HepG2 (cell line): ENCODE results near the gene TPGS1. TPM values are rescaled to one million over a fixed set of nuclear protein-coding genes. Genes with fewer than 3 reads are reported as not detected.

Source experiments
- AGO1 ChIP-seq: fragments of 200-400 bp; formaldehyde crosslinking; IDR thresholded peaks from 2 replicates; pipeline ENCODE4 v1.6.1; 2017; ENCODE audit warnings: mild to moderate bottlenecking, low read depth, low read length, moderate library complexity; ENCODE audit not compliant: poor library complexity, severe bottlenecking
- ATRX ChIP-seq: sonication (generic); formaldehyde crosslinking; IDR thresholded peaks from 2 replicates; pipeline ENCODE4 v1.4.0; 2020; ENCODE audit warnings: missing genetic modification reagents, borderline replicate concordance
- CREBL2 ChIP-seq: sonication (generic); formaldehyde crosslinking; IDR thresholded peaks from 2 replicates; pipeline ENCODE4 v1.8.1; 2023; ENCODE audit warnings: missing genetic modification reagents, mild to moderate bottlenecking, borderline replicate concordance
- CSRNP2 ChIP-seq: sonication (generic); formaldehyde crosslinking; conservative IDR thresholded peaks from 2 replicates; pipeline ENCODE4 v1.8.0; 2022; ENCODE audit warnings: low read depth, missing genetic modification reagents
- KDM6A ChIP-seq: IDR thresholded peaks from 2 replicates; pipeline ENCODE4 v1.6.1; 2016; ENCODE audit warnings: low read depth
- KIAA2018 ChIP-seq: sonication (generic); formaldehyde crosslinking; IDR thresholded peaks from 2 replicates; pipeline ENCODE4 v1.5.0; 2020; ENCODE audit warnings: mild to moderate bottlenecking, missing genetic modification reagents, borderline replicate concordance
- MAFF ChIP-seq: IDR thresholded peaks from 2 replicates; pipeline ENCODE4 v1.6.1; 2011; ENCODE audit warnings: low read depth, low read length, improper control_type of control experiment
- PHB2 ChIP-seq: fragments of 450-650 bp; IDR thresholded peaks from 2 replicates; pipeline ENCODE4 v1.6.1; 2018; ENCODE audit not compliant: partially characterized antibody
- THAP11 ChIP-seq: IDR thresholded peaks from 2 replicates; pipeline ENCODE4 v1.6.1; 2016; ENCODE audit warnings: missing biosample characterization, missing genetic modification reagents
- THAP9 ChIP-seq: sonication (generic); formaldehyde crosslinking; IDR thresholded peaks from 2 replicates; pipeline ENCODE4; 2020; ENCODE audit warnings: missing genetic modification reagents, mild to moderate bottlenecking, borderline replicate concordance
- ZMYM2 ChIP-seq: sonication (generic); formaldehyde crosslinking; IDR thresholded peaks from 2 replicates; pipeline ENCODE4 v1.8.0; 2022; ENCODE audit warnings: mild to moderate bottlenecking, missing genetic modification reagents
- ZNF317 ChIP-seq: sonication (generic); formaldehyde crosslinking; IDR thresholded peaks from 2 replicates; pipeline ENCODE4 v1.5.0; 2020; ENCODE audit warnings: mild to moderate bottlenecking, missing genetic modification reagents
- ZNF335 ChIP-seq: sonication (generic); formaldehyde crosslinking; IDR thresholded peaks from 2 replicates; pipeline ENCODE4 v1.4.0; 2020; ENCODE audit warnings: missing genetic modification reagents
- ZNF510 ChIP-seq: sonication (generic); formaldehyde crosslinking; IDR thresholded peaks from 2 replicates; pipeline ENCODE4 v1.4.0; 2020; ENCODE audit warnings: low read depth, mild to moderate bottlenecking, missing genetic modification reagents
- ZNF547 ChIP-seq: sonication (generic); formaldehyde crosslinking; IDR thresholded peaks from 2 replicates; pipeline ENCODE4 v1.5.1; 2020; ENCODE audit warnings: mild to moderate bottlenecking, missing genetic modification reagents
- ZNF672 ChIP-seq: sonication (generic); formaldehyde crosslinking; IDR thresholded peaks from 2 replicates; pipeline ENCODE4 v1.8.1; 2022; ENCODE audit warnings: missing genetic modification reagents
- polyA plus RNA-seq, 8 experiments: library from polyadenylated mRNA; depleted of rRNA in 3 of 8; stranded (reverse) in 7 of 8; unstranded in 1 of 8; fragments of >200 nt; fragmentation: Illumina TruSeq in 4 of 8; extraction: Trizol in 4 of 8; gene quantifications; 2 replicates each; pipeline versions ENCODE4 v1.2.1 to v1.2.3, GENCODE V29; 2011 to 2016; ENCODE audit warnings: low read depth in 4 of 8, missing spikeins in 1 of 8, mixed read lengths in 1 of 8; ENCODE audit not compliant: insufficient read depth in 1 of 8
- total RNA-seq, 5 experiments: library from RNA; depleted of rRNA; stranded (reverse); fragments of >200 nt; fragmentation: Illumina TruSeq; extraction: Trizol; gene quantifications; 2 replicates each; pipeline ENCODE4 v1.2.3, GENCODE V29; 2016; ENCODE audit warnings: low read depth in 1 of 5

The TPGS1 gene
- total and polyA plus RNA-seq, 2 of the 13 experiments (the other 11 are each of a cell fraction or from before 2014, with no cell fraction given) = 1.1 to 6.2 TPM

GRCh38 chr19:488505-489417, 18.5 kb upstream of the TPGS1 start (continued):
- TF ChIP-seq CREBL2 (CRISPR knock-in tag) = peak; percentile 44; the same call in 1 of the 2 replicates
- TF ChIP-seq ZNF317 (CRISPR knock-in tag) = no peak
- TF ChIP-seq MAFF = no peak
- no peak for TF ChIP-seq KIAA2018 (CRISPR knock-in tag)
- peak; percentile 99 for TF ChIP-seq THAP11 (CRISPR knock-in tag)
- TF ChIP-seq ZNF335 (CRISPR knock-in tag) = no peak
- no peak for TF ChIP-seq ZNF510
- TF ChIP-seq KDM6A = peak; percentile 27; the same call in 1 of the 2 replicates
- TF ChIP-seq PHB2 = no peak
- TF ChIP-seq THAP9 = no peak
- TF ChIP-seq ZMYM2 = no peak
- TF ChIP-seq AGO1 = no peak
- no peak for TF ChIP-seq ATRX (CRISPR knock-in tag)
- TF ChIP-seq CSRNP2 = no peak
- 0 out of 2 replicates have a peak, but pooled peaks have one; percentile 47 for TF ChIP-seq ZNF672 (CRISPR knock-in tag)
- TF ChIP-seq ZNF547 (CRISPR knock-in tag) = peak; percentile 76; the same call in 1 of the 2 replicates
